Cardiac muscle cell (in vitro differentiated cells and primary cell): ENCODE results near the gene KHSRP. TPM values are rescaled to one million over a fixed set of nuclear protein-coding genes. Genes with fewer than 3 reads are reported as not detected.

Experiments
- DNase-seq, 2 donors: peaks; one replicate each; pipeline versions ENCODE4 v3.0.0 to v3.0.0-alpha.2; 2010 to 2017; ENCODE audit warnings: low read depth in 1 of 2, low spot score in 1 of 2
- H3K27ac ChIP-seq: fragments of 200-600 bp; sonication (generic); 2 replicates; pipeline ENCODE4 v1.5.1; 2016
- H3K27me3 ChIP-seq: fragments of 200-600 bp; sonication (generic); 2 replicates; pipeline ENCODE4 v1.6.0; 2016; ENCODE audit warnings: control low read depth
- H3K36me3 ChIP-seq: fragments of 200-600 bp; sonication (generic); 2 replicates; pipeline ENCODE4 v1.5.1; 2016; ENCODE audit warnings: control low read depth
- H3K4me1 ChIP-seq: fragments of 200-600 bp; sonication (generic); 2 replicates; pipeline ENCODE4 v1.8.1; 2017; ENCODE audit warnings: low read depth, mild to moderate bottlenecking, mixed run types
- H3K4me3 ChIP-seq: fragments of 200-600 bp; sonication (generic); 2 replicates; pipeline ENCODE4 v1.5.1; 2016; ENCODE audit warnings: mild to moderate bottlenecking
- H3K9me3 ChIP-seq: fragments of 200-600 bp; sonication (generic); 2 replicates; pipeline ENCODE4 v1.5.1; 2017; ENCODE audit warnings: low read depth, mild to moderate bottlenecking, control low read depth
- CTCF ChIP-seq: IDR thresholded peaks from 2 replicates; pipeline ENCODE4 v1.5.1; 2012; ENCODE audit warnings: low read depth, mild to moderate bottlenecking, low read length
- polyA plus RNA-seq: library from polyadenylated mRNA; unstranded; fragments of >200 nt; fragmentation: Nextera tagmentation; extraction: Ambion mirVana; gene quantifications from 2 replicates; pipeline ENCODE4 v1.2.1, GENCODE V29; 2016
- total RNA-seq: library from RNA; depleted of rRNA; stranded (reverse); fragments of >200 nt; gene quantifications from 2 replicates; pipeline ENCODE4 v1.2.3, GENCODE V29; 2016

The KHSRP gene
- total and polyA plus RNA-seq, 2 experiments from 2014 or later: 262 to 320 TPM

DNA sequence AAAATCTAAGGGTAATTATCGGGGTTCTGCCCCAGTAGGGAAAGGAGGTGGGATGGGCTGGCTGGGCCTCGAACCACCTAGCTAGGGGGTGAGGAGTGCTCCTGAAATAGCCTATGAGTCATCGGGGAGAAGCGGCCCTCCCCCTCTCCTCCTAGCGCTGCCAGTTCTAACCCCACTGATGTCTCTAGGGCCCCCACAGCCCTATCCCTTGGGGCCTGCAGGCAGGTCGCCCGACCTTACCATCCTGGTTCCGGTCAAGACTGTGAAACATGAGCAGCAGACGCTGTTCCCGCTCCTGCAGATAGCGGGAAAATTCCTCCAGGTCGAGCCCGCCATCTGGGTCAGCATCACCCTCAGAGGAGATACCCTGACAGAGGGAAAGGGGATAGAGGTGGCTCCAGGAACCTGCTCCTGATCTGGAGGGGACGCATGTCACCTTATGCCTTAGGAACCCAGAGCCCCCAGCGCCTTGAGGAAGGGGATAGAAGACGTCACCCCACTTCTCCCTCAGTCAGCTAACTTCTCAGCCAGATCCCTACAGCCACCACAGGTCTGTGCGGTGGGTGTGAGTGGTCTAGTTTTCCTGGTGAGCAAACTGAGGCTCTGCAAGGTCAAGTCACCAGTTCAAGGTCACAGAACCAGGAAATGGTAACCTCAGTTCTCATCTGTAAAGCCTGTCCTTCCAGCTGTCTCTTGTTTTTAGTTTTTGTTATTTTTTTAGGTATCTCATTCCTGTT is 33.5 kb upstream of the KHSRP start:
- no peak for DNase-seq
- Histone ChIP-seq H3K27me3 (peaks cover 18% of the 10 kb centered on the region), H3K27ac (no peak overlapping the region), H3K4me1 (peaks cover 11% of the 10 kb centered on the region), H3K36me3 (peaks cover 20% of the 10 kb centered on the region), H3K4me3 (peak overlapping the region; percentile 62), H3K9me3 (no peaks in the 10 kb centered on the region)
- no peak for TF ChIP-seq CTCF

GRCh38 chr19:6455924-6456323 is 31.3 kb upstream of the KHSRP start:
- Histone ChIP-seq H3K27ac (no peak overlapping the region), H3K4me1 (peaks cover 11% of the 10 kb centered on the region), H3K27me3 (no peaks in the 10 kb centered on the region), H3K36me3 (peaks cover 20% of the 10 kb centered on the region), H3K9me3 (no peaks in the 10 kb centered on the region), H3K4me3 (no peak overlapping the region)
- TF ChIP-seq CTCF: no peak
- DNase-seq: no peak

GRCh38 chr19:6453951-6454565 is 29.4 kb upstream of the KHSRP start:
- DNase-seq: no peak
- H3K4me1 ChIP-seq: peaks cover 11% of the 10 kb centered on the region
- H3K27ac ChIP-seq: no peak overlapping the region
- H3K4me3 ChIP-seq: no peak overlapping the region
- H3K36me3 ChIP-seq: peaks cover 26% of the 10 kb centered on the region
- no peak for TF ChIP-seq CTCF
- no peaks in the 10 kb centered on the region for H3K27me3 ChIP-seq
- no peaks in the 10 kb centered on the region for H3K9me3 ChIP-seq

- Histone ChIP-seq H3K36me3 (peaks cover 26% of the 10 kb centered on the region), H3K27ac (no peak overlapping the region), H3K9me3 (no peaks in the 10 kb centered on the region), H3K4me1 (peaks cover under 1% of the 10 kb centered on the region), H3K4me3 (no peak overlapping the region), H3K27me3 (no peaks in the 10 kb centered on the region)
- no peak for DNase-seq
- TF ChIP-seq CTCF: no peak
Measured at GRCh38 chr19:6452899-6453298, 28.3 kb upstream of the KHSRP start.

DNA sequence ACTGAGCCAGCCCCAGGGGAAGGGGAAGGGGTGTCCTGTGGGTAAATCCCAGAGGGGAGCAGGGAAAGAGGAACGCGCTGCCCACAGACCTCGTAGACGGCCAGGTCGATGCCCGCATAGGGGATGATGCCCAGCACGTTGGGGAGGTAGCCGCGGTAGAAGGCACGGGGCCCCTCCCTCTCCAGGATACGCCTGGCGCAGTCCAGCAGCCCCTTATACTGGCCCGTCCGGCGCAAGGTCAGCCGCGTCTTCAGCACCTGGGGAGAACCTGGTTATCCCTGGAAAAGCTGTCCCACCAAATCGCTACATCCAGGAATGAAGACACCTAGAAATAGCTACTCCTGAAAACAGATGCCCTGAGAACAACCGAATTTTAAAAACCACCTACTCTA is 27.6 kb upstream of the KHSRP start:
- TF ChIP-seq CTCF: no peak

More for the DNA sequence above, 27.6 kb upstream of the KHSRP start:
- no peak for DNase-seq
- Histone ChIP-seq H3K27ac (no peak overlapping the region), H3K9me3 (no peaks in the 10 kb centered on the region), H3K4me3 (no peak overlapping the region), H3K27me3 (no peaks in the 10 kb centered on the region), H3K36me3 (peaks cover 23% of the 10 kb centered on the region), H3K4me1 (no peaks in the 10 kb centered on the region)
